HepG2 (cell line): ENCODE measurements around the gene LCMT2. TPM values are rescaled to one million over a fixed set of nuclear protein-coding genes. Genes with fewer than 3 reads are reported as not detected.

Experiments
- ATAC-seq: fragments of 200-7000 bp; cut with Tn5 transposase; 3 replicates; pipeline ENCODE4 v1.9.1; 2020; ENCODE audit warnings: mild to moderate bottlenecking, moderate library complexity
- BruUV-seq: library from RNA; stranded (reverse); fragments of 400-500 nt; replicated peaks from 2 replicates; lab custom pipeline; 2021; lab: Mats Ljungman, UMichigan
- CTCF ChIA-PET: fragments of 300-600 bp; formaldehyde crosslinking; extraction: SDS; loops from one replicate; lab custom pipeline; 2021; ENCODE audit warnings: low total read pairs, inconsistent platforms, low intra/inter-chr PET ratio; lab: Yijun Ruan, JAX
- POLR2A ChIA-PET: fragments of 350-600 bp; sonication (Branson Sonifier 250); formaldehyde crosslinking; loops from one replicate; lab custom pipeline; 2020; ENCODE audit warnings: antibody characterized with exemption, inconsistent platforms; lab: Yijun Ruan, JAX
- DNase-seq: peaks from one replicate; pipeline ENCODE4 v3.0.0-alpha.2; 2015; ENCODE audit warnings: low spot score
- FAIRE-seq: peaks from 3 replicates; lab custom pipeline; 2011; peaks lifted over from hg19 to GRCh38; lab: Jason Lieb, UNC
- H2AFZ ChIP-seq: one replicate; pipeline ENCODE4 v1.6.1; 2011; ENCODE audit warnings: low read length, inconsistent platforms
- H3K27ac ChIP-seq: fragments of 300-600 bp; 3 replicates; pipeline ENCODE4 v1.8.0; 2011; ENCODE audit warnings: mixed run types, mild to moderate bottlenecking, mixed read lengths, low read length, inconsistent platforms; ENCODE audit not compliant: insufficient read depth; ENCODE audit errors: extremely low read length
- H3K27me3 ChIP-seq, 2 experiments: fragments of 200-600 bp in 1 of 2; 2 replicates in 1 of 2; 3 replicates in 1 of 2; pipeline versions ENCODE4 v1.6.0 to v1.8.0; 2011; ENCODE audit warnings: low read length in 2 of 2, mild to moderate bottlenecking in 2 of 2, moderate library complexity in 2 of 2, inconsistent platforms in 1 of 2; ENCODE audit not compliant: insufficient read depth in 2 of 2, control insufficient read depth in 1 of 2
- H3K36me3 ChIP-seq, 2 experiments: fragments of 200-600 bp in 1 of 2; replicated peaks in 1 of 2; 2 replicates in 1 of 2; 3 replicates in 1 of 2; pipeline versions ENCODE4 v1.5.1 to v1.8.0; 2011; ENCODE audit warnings: low read length in 2 of 2, inconsistent platforms in 1 of 2; ENCODE audit not compliant: insufficient read depth in 2 of 2, control insufficient read depth in 1 of 2
- H3K4me1 ChIP-seq: 2 replicates; pipeline ENCODE4 v1.5.1; 2012; ENCODE audit warnings: low read length, inconsistent platforms; ENCODE audit not compliant: insufficient read depth
- H3K4me2 ChIP-seq: 2 replicates; pipeline ENCODE4 v1.6.0; 2011; ENCODE audit warnings: low read depth, low read length, inconsistent platforms
- H3K4me3 ChIP-seq, 3 experiments: fragments of 200-600 bp in 1 of 3; sonication (generic), shearing (Covaris generic) in 1 of 3; replicated peaks in 1 of 3; 2 replicates each; pipeline ENCODE4 v1.5.1; 2011 to 2016; ENCODE audit warnings: low read length in 3 of 3, inconsistent platforms in 2 of 3, low read depth in 2 of 3, mild to moderate bottlenecking in 2 of 3, control low read depth in 1 of 3, mixed read lengths in 1 of 3; ENCODE audit not compliant: insufficient read depth in 1 of 3
- H3K79me2 ChIP-seq: one replicate; pipeline ENCODE4 v1.6.1; 2011; ENCODE audit warnings: low read length, inconsistent platforms; ENCODE audit not compliant: insufficient read depth
- H3K9ac ChIP-seq: 2 replicates; pipeline ENCODE4 v1.6.0; 2011; ENCODE audit warnings: mild to moderate bottlenecking, low read depth, low read length, inconsistent platforms; ENCODE audit not compliant: insufficient read depth
- H3K9me3 ChIP-seq: 2 replicates; pipeline ENCODE4 v1.5.1; 2012; ENCODE audit warnings: mild to moderate bottlenecking, low read length
- H4K20me1 ChIP-seq: 2 replicates; pipeline ENCODE4 v1.6.0; 2011; ENCODE audit warnings: inconsistent platforms, mild to moderate bottlenecking, low read length, moderate library complexity; ENCODE audit not compliant: insufficient read depth
- AGO2 ChIP-seq: fragments of 200-400 bp; formaldehyde crosslinking; optimal IDR thresholded peaks from 2 replicates; pipeline ENCODE3; 2017; ENCODE audit warnings: mild to moderate bottlenecking, low read depth, low read length, moderate library complexity
- DNMT3B ChIP-seq: conservative IDR thresholded peaks from 2 replicates; pipeline ENCODE4 v1.6.1; 2016; ENCODE audit warnings: missing biosample characterization, control low read depth
- FOXA3 ChIP-seq: IDR thresholded peaks from 2 replicates; pipeline ENCODE4 v1.6.1; 2016; ENCODE audit warnings: missing genetic modification reagents, missing compliant biosample characterization
- GABPA ChIP-seq, 2 experiments: IDR thresholded peaks; 2 replicates each; pipeline ENCODE4 v1.6.1; 2011 to 2016; ENCODE audit warnings: low read depth in 2 of 2, low read length in 1 of 2, missing biosample characterization in 1 of 2, missing genetic modification characterization in 1 of 2
- GZF1 ChIP-seq: sonication (generic); formaldehyde crosslinking; IDR thresholded peaks from 2 replicates; pipeline ENCODE4 v1.5.1; 2020; ENCODE audit warnings: mild to moderate bottlenecking, missing genetic modification reagents
- HOXA7 ChIP-seq: sonication (generic); formaldehyde crosslinking; IDR thresholded peaks from 2 replicates; pipeline ENCODE4 v1.8.1; 2022; ENCODE audit warnings: mild to moderate bottlenecking, missing genetic modification reagents, moderate library complexity
- MTF1 ChIP-seq: sonication (generic); formaldehyde crosslinking; IDR thresholded peaks from 2 replicates; pipeline ENCODE4 v1.5.0; 2020; ENCODE audit warnings: missing genetic modification reagents
- SP1 ChIP-seq, 2 experiments: fragments of 450-650 bp in 1 of 2; sonication (generic) in 1 of 2; formaldehyde crosslinking in 1 of 2; IDR thresholded peaks; 2 replicates each; pipeline versions ENCODE4 v1.4.0 to v1.6.1; 2016 to 2020; ENCODE audit warnings: missing genetic modification reagents in 1 of 2
- SRY ChIP-seq: sonication (generic); formaldehyde crosslinking; IDR thresholded peaks from 2 replicates; pipeline ENCODE4 v1.8.0; 2022; ENCODE audit warnings: mild to moderate bottlenecking, missing genetic modification reagents
- TIGD3 ChIP-seq: sonication (generic); formaldehyde crosslinking; IDR thresholded peaks from 2 replicates; pipeline ENCODE4 v1.5.1; 2020; ENCODE audit warnings: mild to moderate bottlenecking, missing genetic modification reagents, borderline replicate concordance
- ZNF121 ChIP-seq: sonication (generic); formaldehyde crosslinking; IDR thresholded peaks from 2 replicates; pipeline ENCODE4 v1.5.0; 2020; ENCODE audit warnings: mild to moderate bottlenecking, missing genetic modification reagents
- ZNF589 ChIP-seq: sonication (generic); formaldehyde crosslinking; conservative IDR thresholded peaks from 2 replicates; pipeline ENCODE4 v1.8.0; 2022; ENCODE audit warnings: mild to moderate bottlenecking, moderate library complexity, missing genetic modification reagents
- ZSCAN22 ChIP-seq: sonication (generic); formaldehyde crosslinking; IDR thresholded peaks from 2 replicates; pipeline ENCODE4 v1.4.0; 2020; ENCODE audit warnings: mild to moderate bottlenecking, missing genetic modification reagents
- WGBS: methylation state at CpG from one replicate; pipeline ENCODE4 v1.1.6; 2017; ENCODE audit warnings: low lambda C conversion rate; 5-methylcytosine and 5-hydroxymethylcytosine counted together
- in situ Hi-C: cut with HindIII; loops from 2 replicates; pipeline ENCODE4 v1.10.0; 2017; ENCODE audit warnings: low pct_unique_long_range_greater_than_20kb; ENCODE audit not compliant: extremely low pct_ligation_motif_present
- intact Hi-C: fragments of 100-400 bp; cut with micrococcal nuclease; formaldehyde crosslinking; loops from one replicate; pipeline ENCODE4 v1.10.0; 2022; ENCODE audit not compliant: unreplicated experiment
- polyA plus RNA-seq, 8 experiments: library from polyadenylated mRNA; depleted of rRNA in 3 of 8; stranded (reverse) in 7 of 8; unstranded in 1 of 8; fragments of >200 nt; fragmentation: Illumina TruSeq in 4 of 8; extraction: Trizol in 4 of 8; gene quantifications; 2 replicates each; pipeline versions ENCODE4 v1.2.1 to v1.2.3, GENCODE V29; 2011 to 2016; ENCODE audit warnings: low read depth in 4 of 8, missing spikeins in 1 of 8, mixed read lengths in 1 of 8; ENCODE audit not compliant: insufficient read depth in 1 of 8
- total RNA-seq, 5 experiments: library from RNA; depleted of rRNA; stranded (reverse); fragments of >200 nt; fragmentation: Illumina TruSeq; extraction: Trizol; gene quantifications; 2 replicates each; pipeline ENCODE4 v1.2.3, GENCODE V29; 2016; ENCODE audit warnings: low read depth in 1 of 5
- TF ChIP-seq, protein P1 (sequence below): sonication (generic); formaldehyde crosslinking; IDR thresholded peaks from 2 replicates; pipeline ENCODE4 v1.4.0; 2020; ENCODE audit warnings: missing genetic modification reagents, borderline replicate concordance
- TF ChIP-seq, protein P2 (sequence below): IDR thresholded peaks from 2 replicates; pipeline ENCODE4 v1.4.0; 2020; ENCODE audit warnings: mild to moderate bottlenecking, missing genetic modification reagents
- TF ChIP-seq, protein P3 (sequence below): IDR thresholded peaks from 2 replicates; pipeline ENCODE4 v1.6.1; 2016; ENCODE audit warnings: low read depth

LCMT2 gene
- total and polyA plus RNA-seq, 2 of the 13 experiments (the other 11 are each of a cell fraction or from before 2014, with no cell fraction given), result 6.9 to 9.1 TPM

DNA sequence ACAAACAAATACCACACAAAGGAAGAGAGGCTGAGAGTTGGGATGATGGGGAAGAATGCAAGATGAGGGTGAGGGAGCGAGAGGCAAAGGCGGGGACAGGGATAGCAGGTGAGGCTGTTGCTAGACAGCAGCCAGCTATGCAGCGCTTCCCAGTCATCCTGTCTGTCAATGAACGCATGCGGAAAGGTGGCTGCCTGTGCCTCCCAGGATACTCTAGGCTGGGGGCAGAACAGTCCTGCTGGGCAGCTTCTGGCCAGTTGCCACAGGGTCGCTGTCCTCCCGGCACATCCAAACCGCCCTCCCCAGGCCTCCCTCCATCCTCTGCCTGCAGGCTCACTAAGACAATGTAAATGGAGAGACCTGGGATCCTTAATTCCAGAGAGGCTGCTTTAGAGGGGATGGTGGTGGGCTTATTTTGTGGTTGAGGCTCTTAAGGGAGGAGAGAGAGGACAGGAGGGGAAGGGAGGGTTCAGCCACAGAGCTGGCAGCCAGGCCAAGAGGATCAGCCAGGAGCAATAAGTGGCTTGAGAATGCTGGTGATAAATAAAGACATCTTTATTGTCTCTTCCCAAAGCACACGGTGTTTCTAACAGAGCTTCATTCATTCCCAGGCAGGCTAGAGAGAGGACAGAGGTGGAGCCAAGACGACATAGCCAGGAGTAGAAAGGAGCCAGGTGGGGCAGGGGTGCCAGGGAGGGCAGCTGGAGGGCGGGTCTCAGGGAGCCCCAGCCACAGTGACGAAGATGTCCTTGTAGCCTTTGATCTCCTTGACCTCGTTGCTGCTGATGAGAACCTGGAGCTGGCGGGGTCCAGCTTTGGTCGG lies 54.4 kb downstream of the LCMT2 start:
- Histone ChIP-seq H3K9ac (no peak overlapping the region), H2AFZ (no peak overlapping the region), H3K27me3 (peaks cover 3 to 62% of the 10 kb centered on the region in 2 experiments; a peak in 3 of 5 replicates), H4K20me1 (no peaks in the 10 kb centered on the region), H3K4me1 (no peaks in the 10 kb centered on the region), H3K9me3 (no peaks in the 10 kb centered on the region), H3K4me2 (no peak overlapping the region), H3K36me3 (no peaks in the 10 kb centered on the region), H3K4me3 (no peak overlapping the region), H3K79me2 (no peaks in the 10 kb centered on the region), H3K27ac (no peak overlapping the region)
- FAIRE-seq (no peak), ATAC-seq (no peak), DNase-seq (no peak)
- ChIA-PET POLR2A (no interaction called here), CTCF (no interaction called here)
- WGBS, result 39% methylated on average over 9 of the region's 15 CpGs
- intact Hi-C loops, result no loop called here
- in situ Hi-C loops, result loop anchor here (5.0 kb wide), 1 partner anchor 69 kb away; no protein-coding TSS in a partner anchor
- BruUV-seq, result no TSS peak
- TF ChIP-seq DNMT3B (CRISPR knock-in tag) (no peak), GABPA (IDR thresholded peaks at IDR 0.05; ENCODE audit: low read depth, low read length) (no peak), GABPA (CRISPR knock-in tag; IDR thresholded peaks at IDR 0.05; ENCODE audit: low read depth) (no peak), FOXA3 (CRISPR knock-in tag) (no peak), ZNF121 (CRISPR knock-in tag) (no peak), ZNF589 (CRISPR knock-in tag) (no peak), HOXA7 (CRISPR knock-in tag) (no peak), SRY (CRISPR knock-in tag) (no peak), GZF1 (CRISPR knock-in tag) (no peak), SP1 (IDR thresholded peaks at IDR 0.05) (no peak), SP1 (CRISPR knock-in tag; IDR thresholded peaks at IDR 0.05) (no peak), AGO2 (no peak), MTF1 (CRISPR knock-in tag) (no peak), ZSCAN22 (CRISPR knock-in tag) (no peak), TIGD3 (CRISPR knock-in tag) (no peak)
- TF ChIP-seq, protein P1, sequence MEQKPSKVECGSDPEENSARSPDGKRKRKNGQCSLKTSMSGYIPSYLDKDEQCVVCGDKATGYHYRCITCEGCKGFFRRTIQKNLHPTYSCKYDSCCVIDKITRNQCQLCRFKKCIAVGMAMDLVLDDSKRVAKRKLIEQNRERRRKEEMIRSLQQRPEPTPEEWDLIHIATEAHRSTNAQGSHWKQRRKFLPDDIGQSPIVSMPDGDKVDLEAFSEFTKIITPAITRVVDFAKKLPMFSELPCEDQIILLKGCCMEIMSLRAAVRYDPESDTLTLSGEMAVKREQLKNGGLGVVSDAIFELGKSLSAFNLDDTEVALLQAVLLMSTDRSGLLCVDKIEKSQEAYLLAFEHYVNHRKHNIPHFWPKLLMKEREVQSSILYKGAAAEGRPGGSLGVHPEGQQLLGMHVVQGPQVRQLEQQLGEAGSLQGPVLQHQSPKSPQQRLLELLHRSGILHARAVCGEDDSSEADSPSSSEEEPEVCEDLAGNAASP, result no peak
- TF ChIP-seq, protein P2, sequence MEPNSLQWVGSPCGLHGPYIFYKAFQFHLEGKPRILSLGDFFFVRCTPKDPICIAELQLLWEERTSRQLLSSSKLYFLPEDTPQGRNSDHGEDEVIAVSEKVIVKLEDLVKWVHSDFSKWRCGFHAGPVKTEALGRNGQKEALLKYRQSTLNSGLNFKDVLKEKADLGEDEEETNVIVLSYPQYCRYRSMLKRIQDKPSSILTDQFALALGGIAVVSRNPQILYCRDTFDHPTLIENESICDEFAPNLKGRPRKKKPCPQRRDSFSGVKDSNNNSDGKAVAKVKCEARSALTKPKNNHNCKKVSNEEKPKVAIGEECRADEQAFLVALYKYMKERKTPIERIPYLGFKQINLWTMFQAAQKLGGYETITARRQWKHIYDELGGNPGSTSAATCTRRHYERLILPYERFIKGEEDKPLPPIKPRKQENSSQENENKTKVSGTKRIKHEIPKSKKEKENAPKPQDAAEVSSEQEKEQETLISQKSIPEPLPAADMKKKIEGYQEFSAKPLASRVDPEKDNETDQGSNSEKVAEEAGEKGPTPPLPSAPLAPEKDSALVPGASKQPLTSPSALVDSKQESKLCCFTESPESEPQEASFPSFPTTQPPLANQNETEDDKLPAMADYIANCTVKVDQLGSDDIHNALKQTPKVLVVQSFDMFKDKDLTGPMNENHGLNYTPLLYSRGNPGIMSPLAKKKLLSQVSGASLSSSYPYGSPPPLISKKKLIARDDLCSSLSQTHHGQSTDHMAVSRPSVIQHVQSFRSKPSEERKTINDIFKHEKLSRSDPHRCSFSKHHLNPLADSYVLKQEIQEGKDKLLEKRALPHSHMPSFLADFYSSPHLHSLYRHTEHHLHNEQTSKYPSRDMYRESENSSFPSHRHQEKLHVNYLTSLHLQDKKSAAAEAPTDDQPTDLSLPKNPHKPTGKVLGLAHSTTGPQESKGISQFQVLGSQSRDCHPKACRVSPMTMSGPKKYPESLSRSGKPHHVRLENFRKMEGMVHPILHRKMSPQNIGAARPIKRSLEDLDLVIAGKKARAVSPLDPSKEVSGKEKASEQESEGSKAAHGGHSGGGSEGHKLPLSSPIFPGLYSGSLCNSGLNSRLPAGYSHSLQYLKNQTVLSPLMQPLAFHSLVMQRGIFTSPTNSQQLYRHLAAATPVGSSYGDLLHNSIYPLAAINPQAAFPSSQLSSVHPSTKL (CRISPR knock-in tag), result no peak
- TF ChIP-seq, protein P3, sequence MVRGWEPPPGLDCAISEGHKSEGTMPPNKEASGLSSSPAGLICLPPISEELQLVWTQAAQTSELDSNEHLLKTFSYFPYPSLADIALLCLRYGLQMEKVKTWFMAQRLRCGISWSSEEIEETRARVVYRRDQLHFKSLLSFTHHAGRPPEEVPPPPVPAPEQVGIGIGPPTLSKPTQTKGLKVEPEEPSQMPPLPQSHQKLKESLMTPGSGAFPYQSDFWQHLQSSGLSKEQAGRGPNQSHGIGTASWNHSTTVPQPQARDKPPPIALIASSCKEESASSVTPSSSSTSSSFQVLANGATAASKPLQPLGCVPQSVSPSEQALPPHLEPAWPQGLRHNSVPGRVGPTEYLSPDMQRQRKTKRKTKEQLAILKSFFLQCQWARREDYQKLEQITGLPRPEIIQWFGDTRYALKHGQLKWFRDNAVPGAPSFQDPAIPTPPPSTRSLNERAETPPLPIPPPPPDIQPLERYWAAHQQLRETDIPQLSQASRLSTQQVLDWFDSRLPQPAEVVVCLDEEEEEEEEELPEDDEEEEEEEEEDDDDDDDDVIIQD, result no peak
